GM19193 (cell line): ENCODE results near the gene TIMM50.
A peak's percentile ranks its signal among the peaks of the same experiment; 100 is the strongest.

Experiments used
- POLR2A ChIP-seq: IDR thresholded peaks from 4 replicates; pipeline ENCODE4 v1.6.1; 2011; ENCODE audit not compliant: insufficient read depth, insufficient read length; ENCODE audit errors: extremely low read depth

Gene TIMM50

DNA sequence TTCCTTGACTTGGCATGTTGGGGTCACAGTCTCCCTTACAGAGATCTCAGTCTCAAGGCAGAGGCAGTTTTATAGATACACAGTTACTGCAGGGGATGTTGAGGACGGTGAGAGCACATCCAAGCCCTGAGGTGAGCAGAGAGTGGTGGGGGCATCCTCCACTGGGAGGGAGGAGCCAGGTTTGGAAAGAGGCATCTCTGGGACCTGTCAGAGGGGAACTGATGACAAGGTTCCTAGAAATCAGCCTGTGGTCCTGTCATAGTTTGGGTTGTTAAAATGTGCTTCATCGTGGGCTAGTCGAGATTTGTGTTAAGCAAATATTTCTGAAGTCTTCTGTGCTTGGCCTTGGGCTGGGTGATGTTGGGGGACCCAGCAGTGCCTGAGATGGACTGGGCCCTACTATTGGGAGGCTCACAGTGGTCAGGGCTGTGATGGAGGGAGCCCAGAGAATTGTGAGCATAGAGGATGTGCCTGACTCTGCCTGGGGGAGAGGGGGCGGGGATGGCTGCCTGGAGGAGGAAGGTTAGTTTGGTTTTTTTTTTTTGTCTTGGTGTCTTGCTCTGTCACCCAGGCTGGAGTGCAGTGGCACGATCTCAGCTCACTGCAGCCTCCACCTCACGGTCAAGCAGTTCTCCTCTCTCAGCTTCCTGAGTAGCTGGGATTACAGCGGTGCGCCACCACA is 31.4 kb upstream of the TIMM50 start:
- TF ChIP-seq POLR2A: no peak

DNA sequence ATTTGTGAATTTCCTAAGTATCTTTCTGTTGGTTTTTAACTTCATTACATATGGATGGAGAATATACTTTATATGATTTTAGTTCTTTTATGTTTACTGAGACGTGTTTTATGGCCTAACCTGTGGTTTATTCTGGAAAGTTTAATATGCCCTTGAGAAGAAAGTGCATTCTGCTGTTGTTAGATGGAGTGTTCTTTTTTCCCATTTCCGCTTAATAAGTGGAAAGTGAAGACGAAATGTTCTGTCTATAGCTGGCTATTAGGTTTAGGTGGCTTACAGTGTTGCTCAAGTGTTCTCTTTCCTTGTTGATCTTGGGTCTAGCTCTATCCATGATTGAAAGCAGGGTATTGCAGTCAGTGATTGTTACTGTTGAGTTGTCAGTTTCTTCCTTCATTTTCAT is 17.2 kb upstream of the TIMM50 start:
- no peak for TF ChIP-seq POLR2A

DNA sequence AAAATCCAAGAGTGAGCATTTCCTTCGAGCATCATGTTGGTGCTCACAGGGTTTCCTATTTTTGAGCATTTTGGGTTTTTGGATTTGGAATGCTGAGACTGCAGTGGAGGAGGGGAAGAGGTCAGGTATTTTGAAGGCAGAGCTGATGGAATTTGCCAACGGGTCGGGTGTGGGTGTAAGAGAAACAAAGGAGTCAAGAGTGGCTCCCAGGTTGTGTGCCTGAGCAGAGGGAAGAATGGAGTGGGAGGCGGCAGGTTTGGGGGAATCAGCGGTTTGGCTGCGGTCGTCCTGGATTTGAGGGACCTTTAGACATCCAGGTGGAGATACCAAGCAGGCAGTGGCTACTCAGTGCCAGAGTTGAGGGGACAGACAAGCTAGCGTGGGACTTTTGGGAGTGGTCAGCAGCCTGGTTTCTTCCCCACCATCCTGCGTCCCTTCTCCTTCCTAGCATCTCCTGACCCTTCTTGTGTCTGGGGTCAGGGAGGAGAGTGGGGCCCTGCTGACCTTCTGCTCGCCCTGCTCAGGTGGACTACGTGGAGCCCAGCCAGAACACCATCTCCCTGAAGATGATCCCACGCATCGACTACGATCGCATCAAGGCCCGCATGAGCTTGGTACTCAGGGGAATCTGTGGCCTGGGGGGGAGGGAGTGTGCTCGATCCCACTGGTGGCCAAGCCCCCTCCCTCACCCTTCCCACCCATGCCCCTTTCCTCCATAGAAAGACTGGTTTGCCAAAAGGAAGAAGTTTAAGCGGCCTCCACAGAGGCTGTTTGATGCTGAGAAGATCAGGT is 14.5 kb upstream of the TIMM50 start:
- TF ChIP-seq POLR2A: no peak

DNA sequence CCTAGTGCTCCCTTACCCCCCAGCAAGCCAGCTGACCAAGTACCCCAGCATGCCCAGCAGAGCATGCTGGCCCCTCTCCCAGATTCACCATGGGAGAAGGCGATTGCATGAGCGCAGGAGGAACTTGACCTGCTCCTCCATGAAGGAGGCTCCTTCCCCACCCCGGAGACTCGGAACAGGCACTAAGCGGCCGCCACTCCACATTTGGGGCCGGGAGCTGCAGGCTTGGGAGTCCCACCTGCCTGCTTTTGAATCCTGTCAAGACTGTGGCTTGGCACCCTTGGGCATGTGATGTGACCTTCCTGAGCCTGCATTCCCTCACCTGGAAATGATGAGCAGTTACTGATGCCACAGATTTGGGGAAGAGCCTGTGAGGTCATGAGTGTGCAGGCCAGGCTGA is 12.7 kb upstream of the TIMM50 start:
- TF ChIP-seq POLR2A: no peak

DNA sequence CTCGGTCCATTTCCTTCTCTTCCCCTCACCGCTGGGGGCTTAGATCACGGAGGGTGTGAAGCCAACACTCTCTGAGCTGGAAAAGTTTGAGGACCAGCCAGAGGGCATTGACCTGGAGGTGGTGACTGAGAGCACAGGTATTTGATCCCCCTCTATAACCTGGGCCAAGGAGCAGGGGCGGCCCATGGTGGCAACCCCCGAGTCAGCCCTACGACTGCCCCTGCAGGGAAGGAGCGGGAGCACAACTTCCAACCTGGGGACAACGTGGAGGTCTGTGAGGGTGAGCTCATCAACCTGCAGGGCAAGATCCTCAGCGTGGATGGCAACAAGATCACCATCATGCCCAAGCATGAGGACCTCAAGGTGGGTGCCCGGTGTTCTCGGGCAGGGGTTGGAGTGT is 11.6 kb upstream of the TIMM50 start:
- TF ChIP-seq POLR2A: peak; percentile 28

DNA sequence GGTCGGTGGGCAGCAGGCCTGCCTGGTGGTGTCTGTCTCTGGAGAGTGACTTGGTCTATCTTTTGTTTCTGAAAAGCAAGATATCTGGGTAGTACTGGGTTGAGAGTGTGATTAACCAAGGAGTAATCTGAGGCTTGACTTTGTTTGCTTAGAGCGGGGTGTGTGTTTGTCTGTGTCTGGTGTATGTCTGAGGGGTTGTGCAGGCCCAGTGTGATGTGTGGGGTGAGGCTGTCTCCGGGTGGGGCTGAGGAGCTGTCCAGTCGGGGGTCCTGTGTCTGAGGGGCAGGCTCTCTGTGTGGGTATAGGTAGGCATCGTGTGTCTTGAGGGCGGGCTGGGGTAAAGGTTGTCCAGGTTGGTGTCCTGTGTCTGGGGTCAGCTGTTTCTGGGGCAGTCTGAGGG is 11.1 kb upstream of the TIMM50 start:
- no peak for TF ChIP-seq POLR2A

DNA sequence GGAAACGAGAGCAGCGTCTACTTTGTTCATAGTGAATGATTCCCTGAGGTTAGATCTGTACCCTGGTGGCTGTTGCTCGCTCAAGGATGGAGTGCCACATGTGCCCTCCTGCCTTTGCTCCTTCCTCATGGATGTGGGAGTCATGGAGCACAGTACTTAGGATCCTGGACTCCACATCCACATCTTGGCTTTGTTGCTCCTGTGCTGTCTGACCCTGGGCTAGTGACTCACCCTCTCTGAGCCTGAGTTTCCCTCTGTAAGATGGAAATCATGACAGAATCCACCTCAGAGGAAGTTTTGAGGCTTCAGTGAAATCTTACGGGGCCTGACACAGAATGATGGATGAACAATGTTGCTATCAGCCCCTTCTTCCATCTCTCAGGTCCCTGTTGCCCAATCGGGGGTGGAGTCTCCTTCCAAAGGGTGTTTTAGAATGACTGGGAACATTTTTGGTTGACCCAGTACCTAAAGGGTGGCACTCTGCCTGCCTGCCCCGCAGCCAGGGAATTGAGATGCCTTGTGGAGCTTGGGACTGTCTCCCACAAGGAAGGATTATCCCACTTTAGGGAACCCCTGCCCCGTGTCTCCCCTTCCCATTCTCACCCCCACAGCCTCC is 9.8 kb upstream of the TIMM50 start:
- no peak for TF ChIP-seq POLR2A

DNA sequence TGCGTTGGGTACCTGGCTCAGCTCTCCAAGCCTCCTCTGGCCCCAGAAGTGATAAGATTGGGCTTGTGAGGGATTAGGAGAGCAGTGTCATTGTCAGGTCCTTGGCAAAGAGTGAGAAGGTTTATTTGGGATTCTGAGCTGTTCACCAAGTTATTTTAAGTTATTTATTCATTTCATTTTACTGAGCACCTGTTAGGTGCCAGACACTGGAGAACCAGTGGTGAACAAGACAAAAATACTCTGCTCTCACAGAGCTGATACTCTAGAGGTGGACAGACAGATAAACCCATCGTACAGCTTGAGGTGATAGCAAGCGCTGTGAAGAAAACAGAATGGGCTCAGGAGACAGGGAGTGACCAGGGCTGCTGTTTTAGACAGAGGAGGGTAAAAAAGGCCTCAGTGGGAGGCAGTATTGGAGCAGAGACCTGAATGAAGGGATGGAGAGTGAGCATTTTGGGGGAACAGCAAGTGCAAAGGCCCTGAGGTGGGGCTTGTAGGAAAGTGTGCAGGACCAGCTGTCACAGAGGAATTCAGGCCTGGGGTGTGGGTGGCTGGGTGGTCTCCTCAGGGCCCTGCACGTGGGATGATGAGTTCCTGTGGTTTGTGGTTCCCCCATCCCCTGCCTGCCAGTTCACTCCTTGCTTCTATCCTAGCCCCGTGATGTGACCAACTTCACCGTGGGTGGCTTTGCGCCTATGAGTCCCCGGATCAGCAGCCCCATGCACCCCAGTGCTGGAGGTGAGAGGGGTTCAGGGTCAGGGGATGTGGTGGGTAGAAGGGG is 8.7 kb upstream of the TIMM50 start:
- no peak for TF ChIP-seq POLR2A

DNA sequence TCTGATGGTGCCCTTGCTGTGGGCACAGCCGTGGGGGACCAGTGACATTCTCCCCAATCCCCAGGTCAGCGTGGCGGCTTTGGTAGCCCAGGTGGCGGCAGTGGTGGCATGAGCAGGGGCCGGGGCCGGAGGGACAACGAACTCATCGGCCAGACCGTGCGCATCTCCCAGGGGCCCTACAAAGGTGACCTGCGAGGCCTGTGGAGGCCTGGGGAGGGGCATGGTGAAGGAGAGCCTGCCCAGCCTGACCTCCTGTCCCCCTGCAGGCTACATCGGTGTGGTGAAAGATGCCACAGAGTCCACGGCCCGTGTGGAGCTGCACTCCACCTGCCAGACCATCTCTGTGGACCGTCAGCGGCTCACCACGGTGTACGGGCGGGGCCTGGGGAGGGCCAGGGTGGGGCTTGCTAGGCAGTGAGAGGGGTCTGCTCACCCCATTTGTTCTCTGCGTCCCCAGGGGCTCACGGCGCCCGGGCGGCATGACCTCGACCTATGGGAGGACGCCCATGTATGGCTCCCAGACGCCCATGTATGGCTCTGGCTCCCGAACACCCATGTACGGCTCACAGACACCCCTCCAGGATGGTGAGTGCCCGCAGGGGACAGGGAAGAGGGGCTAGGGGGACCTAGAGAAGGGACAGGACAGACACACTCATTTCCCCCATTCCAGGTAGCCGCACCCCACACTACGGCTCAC is 7.7 kb upstream of the TIMM50 start:
- no peak for TF ChIP-seq POLR2A

DNA sequence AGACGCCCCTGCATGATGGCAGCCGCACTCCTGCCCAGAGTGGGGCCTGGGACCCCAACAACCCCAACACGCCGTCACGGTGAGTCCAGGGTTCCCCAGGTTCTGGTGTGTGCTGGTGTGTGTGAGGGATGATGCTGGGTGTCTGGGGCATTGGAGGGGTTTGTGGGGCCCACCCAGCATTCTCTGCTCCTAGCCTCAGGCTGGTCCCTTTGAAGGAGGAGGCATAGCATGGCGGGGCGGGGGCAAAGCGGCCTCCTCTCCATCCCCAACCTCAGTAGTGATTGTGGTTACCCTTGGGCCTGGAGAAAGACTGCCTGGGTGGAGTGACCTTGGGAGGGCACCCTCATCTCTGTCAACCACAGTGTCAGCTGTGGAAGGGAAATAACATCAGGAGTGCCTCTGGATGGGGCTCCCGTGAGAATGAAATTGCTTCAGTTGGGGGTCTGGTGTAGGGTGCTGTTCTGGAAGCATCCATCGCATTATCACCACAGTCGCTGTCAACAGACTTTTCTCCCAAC is 7.1 kb upstream of the TIMM50 start:
- no peak for TF ChIP-seq POLR2A

DNA sequence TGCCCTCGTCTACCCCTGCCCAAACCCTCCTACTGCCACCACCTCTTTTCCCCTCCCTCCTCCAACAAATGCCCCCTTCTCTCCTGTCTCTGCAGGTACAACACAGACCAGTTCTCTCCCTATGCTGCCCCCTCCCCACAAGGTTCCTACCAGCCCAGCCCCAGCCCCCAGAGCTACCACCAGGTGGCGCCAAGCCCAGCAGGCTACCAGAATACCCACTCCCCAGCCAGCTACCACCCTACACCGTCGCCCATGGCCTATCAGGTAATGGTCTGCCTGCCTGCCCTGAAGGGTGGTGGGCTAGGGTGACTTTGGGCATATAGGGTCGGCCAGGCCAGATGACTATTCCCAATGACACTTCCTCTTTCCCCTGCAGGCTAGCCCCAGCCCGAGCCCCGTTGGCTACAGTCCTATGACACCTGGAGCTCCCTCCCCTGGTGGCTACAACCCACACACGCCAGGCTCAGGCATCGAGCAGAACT is 6.5 kb upstream of the TIMM50 start:
- TF ChIP-seq POLR2A: no peak

DNA sequence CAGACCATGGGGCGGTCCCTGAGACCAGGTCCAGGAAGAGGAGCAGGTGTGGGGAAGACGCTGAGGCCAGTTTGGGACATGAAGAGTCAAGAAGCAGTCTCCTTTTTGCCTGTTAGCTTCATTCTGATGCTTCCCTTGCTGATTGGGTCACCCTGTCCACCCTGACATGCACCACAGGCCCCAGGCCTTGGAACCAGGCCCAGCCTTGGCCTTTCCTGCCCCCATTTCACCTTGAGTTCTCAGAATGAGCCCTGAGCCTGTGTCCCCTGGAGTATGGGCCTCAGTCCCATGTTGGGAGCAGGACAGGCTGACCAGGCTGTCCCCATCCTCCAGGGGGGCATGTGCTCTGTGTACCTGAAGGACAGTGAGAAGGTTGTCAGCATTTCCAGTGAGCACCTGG is 4.9 kb upstream of the TIMM50 start:
- no peak for TF ChIP-seq POLR2A

DNA sequence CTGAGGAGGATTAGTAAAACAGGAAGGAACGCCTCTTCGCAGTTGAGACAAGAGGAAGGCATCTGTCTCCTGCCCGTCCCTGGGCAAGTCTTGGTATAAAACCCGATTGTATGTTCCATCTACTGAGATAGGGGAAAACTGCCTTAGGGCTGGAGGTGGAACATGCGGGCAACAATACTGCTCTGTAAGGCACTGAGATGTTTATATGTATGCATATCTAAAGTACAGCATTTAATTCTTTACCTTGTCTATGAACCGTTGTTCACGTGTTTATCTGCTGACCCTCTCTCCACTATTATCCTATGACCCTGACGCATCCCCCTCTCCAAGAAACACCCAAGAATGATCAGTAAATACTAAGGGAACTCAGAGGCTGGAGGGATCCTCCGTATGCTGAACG is 722 bp upstream of the TIMM50 start:
- no peak for TF ChIP-seq POLR2A

DNA sequence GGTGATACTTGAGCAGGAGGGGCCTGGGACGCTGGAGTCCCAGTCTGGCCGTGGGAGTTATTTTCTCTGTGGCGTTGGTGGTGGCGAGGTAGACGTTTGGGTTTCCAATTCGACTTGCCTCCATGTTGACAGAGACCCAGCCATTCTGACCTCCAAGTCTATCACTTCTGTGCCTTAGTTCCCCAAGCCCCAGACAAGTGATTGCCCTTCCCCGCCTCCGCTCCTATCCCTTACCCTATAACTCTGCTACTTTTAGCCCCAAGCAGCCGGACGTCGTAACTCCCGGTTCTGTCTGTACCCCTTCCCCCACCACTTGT is 549 bp downstream of the TIMM50 start:
- no peak for TF ChIP-seq POLR2A

DNA sequence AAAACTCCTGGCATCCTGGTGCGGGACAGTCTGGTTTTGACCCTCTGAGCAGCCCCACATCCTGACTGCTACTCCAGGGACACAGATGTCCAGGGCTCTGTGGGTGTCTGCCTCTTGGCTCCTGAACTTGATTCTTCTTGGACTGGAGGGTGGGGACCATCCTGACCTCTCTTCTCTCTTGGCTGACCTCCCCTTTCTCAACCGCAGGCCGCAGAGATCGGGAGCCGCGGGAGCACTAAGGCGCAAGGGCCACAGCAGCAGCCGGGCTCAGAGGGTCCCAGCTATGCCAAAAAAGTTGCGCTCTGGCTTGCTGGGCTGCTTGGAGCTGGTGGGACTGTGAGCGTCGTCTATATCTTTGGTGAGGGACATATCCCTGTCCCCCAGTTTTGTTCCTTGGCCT is 1.0 kb downstream of the TIMM50 start:
- TF ChIP-seq POLR2A: no peak

DNA sequence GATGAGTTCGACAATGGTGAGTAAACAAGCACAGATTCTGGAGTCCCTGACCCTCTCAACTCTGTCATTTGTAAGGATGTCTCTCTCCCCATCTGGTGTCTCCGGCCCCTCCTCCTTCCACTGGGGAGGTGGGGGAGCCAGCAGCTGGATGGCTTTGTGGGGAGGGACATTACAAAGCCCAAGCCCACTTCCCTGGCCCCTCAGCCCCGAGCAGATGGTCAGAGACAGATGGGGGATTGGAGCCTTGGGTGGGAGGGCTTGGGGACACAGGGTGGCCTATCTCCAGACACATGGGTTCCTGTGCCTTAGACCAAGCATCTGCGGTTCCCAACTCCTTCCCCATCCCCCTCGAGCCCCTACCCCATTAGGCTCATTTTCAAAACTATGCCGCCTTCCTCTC is 2.5 kb downstream of the TIMM50 start:
- no peak for TF ChIP-seq POLR2A
